PC-3 (cell line): Measurements from ENCODE around the gene IL1RAPL1.

Source experiments
- CTCF ChIP-seq: fragments of 300-600 bp; sonication (generic); conservative IDR thresholded peaks from 2 replicates; pipeline ENCODE4 v1.5.1; 2017; ENCODE audit warnings: antibody characterized with exemption, low read depth, mild to moderate bottlenecking, low read length
- EZH2 ChIP-seq: fragments of 300-600 bp; sonication (generic); IDR thresholded peaks from one replicate; pipeline ENCODE4 v1.6.1; 2017; ENCODE audit warnings: antibody characterized with exemption, mild to moderate bottlenecking, low read length; ENCODE audit not compliant: unreplicated experiment
- EZH2phosphoT487 ChIP-seq: fragments of 300-600 bp; sonication (generic); IDR thresholded peaks from 2 replicates; pipeline ENCODE4 v1.6.1; 2018; ENCODE audit warnings: mild to moderate bottlenecking, antibody characterized with exemption, low read length, borderline replicate concordance

GRCh38 chrX:29724316-29724715 is 1137.1 kb downstream of the IL1RAPL1 start:
- TF ChIP-seq CTCF (no peak), EZH2 (no peak), EZH2phosphoT487 (no peak)
